Caki2 (cell line): ENCODE measurements around the gene PTPRR. TPM values are rescaled to one million over a fixed set of nuclear protein-coding genes. Genes with fewer than 3 reads are reported as not detected.

Experiments used
- DNase-seq: peaks from one replicate; pipeline ENCODE4 v3.0.0-alpha.2; 2015; ENCODE audit warnings: low read depth
- in situ Hi-C: cut with HindIII; loops from 2 replicates; pipeline ENCODE4 v1.10.0; 2016; ENCODE audit warnings: low sequenced_read_pairs, low pct_unique_long_range_greater_than_20kb, mixed read lengths
- total RNA-seq: library from RNA; depleted of rRNA; stranded (reverse); fragments of >200 nt; shearing (Covaris generic); gene quantifications from 2 replicates; pipeline ENCODE4 v1.2.3, GENCODE V29; 2014; ENCODE audit warnings: low replicate concordance

Gene PTPRR
- total RNA-seq, 1 experiment from 2014 or later: 22.3 TPM

GRCh38 chr12:70774055-70774454 is 146.5 kb downstream of the PTPRR start:
- DNase-seq: peak; percentile 70
- in situ Hi-C loops: no loop called here

DNA sequence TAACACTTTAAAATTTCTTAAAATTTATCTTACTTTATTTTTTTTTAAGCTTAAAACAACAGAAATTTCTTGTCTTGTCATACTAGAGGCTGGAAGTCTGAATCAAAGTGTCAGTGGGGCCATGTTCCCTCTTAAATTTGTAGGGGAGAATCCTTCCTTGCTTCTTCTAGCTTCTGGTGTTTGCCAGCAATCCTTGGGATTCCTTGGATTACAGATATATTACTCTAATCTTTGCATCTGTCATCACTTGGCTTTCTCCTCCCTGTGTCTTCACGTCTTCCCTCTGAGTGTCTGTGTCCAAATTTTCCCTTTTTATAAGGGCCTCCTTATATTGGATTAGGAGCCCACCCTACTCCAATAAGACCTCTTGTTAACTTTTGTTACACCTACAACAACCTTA is 147.7 kb downstream of the PTPRR start:
- no peak for DNase-seq
- in situ Hi-C loops: no loop called here

DNA sequence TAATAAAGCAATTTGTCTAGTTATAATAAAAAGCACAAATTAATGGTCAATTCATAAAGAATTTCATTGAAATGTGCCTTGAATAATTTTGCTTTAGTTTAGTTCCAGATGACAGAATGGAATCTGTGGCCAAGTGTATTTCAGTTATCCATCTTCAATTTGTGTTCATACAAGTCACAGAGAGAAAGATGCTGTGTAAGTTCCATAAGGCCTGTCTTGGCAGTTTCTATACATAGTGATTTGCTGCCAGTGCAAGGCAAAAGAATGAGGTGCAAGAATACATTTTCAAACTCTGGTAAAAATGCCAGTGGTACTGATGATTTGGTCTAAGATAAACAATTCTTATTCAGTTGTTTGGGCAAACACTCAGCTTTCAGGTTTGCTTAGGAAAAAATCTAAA is 149.0 kb downstream of the PTPRR start:
- DNase-seq: no peak
- in situ Hi-C loops: no loop called here

DNA sequence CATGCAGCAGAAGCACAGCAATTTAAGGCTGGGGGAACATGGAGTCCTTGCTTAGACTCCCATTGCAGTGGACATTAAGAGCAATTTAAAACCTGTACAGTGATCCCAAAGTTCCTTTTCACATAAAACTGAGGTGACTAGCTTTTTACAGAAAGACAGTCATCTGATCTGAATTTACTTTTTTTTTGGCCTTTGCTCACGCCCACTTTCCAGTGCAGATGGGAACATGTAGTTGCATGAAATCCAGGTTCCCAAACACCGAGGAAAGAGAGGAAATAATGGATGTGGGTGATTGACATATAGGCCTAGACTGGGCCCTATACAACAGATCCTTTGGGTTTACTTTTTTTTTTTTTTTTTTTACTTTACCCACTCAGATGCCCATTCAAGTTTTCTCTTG is 156.9 kb downstream of the PTPRR start:
- DNase-seq: no peak
- in situ Hi-C loops: no loop called here

- in situ Hi-C loops: no loop called here
- DNase-seq: no peak
Observed at GRCh38 chr12:70762000-70762399, 158.5 kb downstream of the PTPRR start.

- in situ Hi-C loops: no loop called here
Observed at GRCh38 chr12:70759161-70759918, 161.2 kb downstream of the PTPRR start.

GRCh38 chr12:70758494-70758845 is 162.1 kb downstream of the PTPRR start:
- in situ Hi-C loops: no loop called here
- DNase-seq: peak; percentile 18

More at GRCh38 chr12:70759161-70759918, 161.2 kb downstream of the PTPRR start:
- peak; percentile 98 for DNase-seq

GRCh38 chr12:70757830-70758493 is 162.6 kb downstream of the PTPRR start:
- in situ Hi-C loops: no loop called here
- no peak for DNase-seq

DNA sequence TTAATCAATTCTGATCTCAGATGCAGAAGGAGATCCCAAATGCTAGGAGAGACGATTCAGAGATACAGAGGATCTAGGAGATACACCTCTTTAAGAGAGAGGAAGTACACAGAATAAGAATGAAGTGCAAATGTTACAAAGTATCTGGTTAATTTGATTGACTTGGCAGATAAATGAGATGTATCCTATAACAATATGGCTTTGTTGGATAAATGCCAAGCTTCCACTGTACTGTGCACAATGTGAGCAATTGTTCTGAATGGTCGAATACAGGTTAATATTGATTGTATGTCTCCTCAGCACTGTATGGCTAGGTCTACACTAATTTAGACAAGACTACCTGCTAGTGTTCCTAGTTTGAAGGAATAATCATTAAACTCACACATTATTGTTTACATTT is 163.7 kb downstream of the PTPRR start:
- no peak for DNase-seq
- in situ Hi-C loops: no loop called here

DNA sequence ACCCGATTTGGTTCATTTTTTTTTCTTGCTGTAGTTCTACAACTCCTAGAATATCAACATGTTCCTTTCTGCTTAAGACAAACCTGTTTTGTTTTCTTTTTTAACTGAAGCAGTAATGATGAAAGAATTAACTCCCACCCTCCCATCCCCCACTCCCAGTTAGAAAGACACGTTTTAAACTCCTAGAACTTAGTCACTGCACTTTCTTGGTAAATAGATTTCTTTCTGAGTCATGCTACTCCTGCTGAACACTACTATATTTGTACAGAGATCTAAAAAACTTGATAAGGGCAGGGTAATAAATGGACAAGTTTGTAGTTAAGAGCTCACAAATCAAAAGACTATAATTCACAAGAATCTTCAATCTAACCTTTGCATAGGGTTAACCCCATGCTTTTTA is 164.4 kb downstream of the PTPRR start:
- in situ Hi-C loops: no loop called here
- peak; percentile 81 for DNase-seq

DNA sequence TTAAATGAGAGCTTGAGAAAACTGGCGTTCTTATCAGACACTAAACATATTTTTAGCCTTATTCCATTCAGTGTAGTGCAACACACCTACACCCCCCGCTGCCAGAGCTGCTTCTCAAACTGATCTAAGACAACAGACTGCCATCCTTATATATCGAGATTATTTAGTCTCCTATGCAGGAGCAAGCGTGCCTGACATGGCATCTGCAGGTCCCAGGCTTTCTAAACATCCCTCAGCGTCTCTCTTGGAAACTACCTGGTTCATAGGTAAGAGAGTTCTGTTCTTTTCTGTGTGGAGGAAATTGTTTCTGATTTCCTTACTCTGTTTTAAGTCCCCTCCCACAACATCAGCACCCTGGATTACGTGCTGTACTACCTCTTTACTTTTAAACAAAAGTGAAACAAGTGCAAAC is 166.2 kb downstream of the PTPRR start:
- in situ Hi-C loops: no loop called here
- no peak for DNase-seq

DNA sequence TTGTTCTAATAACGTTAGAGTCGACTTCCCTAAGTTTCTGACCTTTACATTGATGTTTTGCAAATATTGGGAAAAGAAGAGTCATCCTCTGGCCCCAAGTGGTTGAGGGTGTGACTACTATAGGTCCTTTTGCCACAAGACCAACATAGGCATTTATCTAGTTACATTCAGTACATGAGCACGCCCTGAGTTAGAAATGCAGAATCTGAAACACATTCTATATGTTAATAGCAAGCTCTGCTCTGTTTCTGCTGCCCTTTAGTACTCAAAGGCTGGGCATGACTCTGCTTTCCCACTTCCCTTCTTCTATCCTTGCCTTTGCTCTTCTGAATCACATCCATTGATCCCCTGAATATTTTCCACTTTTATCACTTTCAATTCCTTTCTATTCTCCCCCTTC is 168.2 kb downstream of the PTPRR start:
- no peak for DNase-seq
- in situ Hi-C loops: no loop called here

DNA sequence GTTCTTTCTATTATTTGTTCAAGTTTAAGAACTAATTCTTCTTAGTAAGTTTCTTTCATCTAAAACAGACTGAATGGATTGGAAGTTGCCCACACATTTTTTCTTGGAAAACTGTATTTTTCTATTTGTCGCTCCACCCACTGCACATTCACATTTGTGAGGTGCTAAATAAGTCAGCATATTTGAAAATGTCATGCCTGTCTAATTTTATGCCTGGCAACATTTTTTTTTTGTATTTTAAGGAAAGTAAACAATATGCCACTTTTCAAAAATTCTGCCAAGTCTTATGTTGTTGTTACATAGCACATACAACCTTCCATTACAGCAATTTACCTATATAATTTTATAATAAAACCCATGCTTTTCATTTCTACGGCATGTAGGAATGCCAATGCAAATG is 170.6 kb downstream of the PTPRR start:
- no peak for DNase-seq
- in situ Hi-C loops: loop anchor here (25.0 kb wide), 1 partner anchor 262 kb away; no protein-coding TSS in a partner anchor

DNA sequence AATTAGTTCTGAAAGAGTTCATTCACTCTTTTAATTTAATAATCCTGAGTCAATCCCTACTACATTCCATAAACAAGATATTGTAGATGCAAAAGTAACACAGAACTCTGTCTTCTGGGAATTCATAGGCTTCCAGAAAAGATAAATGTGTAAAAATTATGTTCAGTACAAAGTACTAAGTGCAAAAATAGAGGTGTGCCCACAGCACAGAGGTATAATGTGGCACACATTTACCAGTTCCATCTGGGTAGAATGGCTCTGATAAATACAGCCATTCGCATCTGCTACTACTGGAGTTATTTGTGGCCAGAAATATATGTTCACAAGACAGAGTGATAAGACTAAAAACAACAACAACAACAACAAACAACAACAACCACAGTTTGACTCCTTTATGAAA is 171.7 kb downstream of the PTPRR start:
- in situ Hi-C loops: loop anchor here (25.0 kb wide), 1 partner anchor 263 kb away; no protein-coding TSS in a partner anchor
- no peak for DNase-seq

DNA sequence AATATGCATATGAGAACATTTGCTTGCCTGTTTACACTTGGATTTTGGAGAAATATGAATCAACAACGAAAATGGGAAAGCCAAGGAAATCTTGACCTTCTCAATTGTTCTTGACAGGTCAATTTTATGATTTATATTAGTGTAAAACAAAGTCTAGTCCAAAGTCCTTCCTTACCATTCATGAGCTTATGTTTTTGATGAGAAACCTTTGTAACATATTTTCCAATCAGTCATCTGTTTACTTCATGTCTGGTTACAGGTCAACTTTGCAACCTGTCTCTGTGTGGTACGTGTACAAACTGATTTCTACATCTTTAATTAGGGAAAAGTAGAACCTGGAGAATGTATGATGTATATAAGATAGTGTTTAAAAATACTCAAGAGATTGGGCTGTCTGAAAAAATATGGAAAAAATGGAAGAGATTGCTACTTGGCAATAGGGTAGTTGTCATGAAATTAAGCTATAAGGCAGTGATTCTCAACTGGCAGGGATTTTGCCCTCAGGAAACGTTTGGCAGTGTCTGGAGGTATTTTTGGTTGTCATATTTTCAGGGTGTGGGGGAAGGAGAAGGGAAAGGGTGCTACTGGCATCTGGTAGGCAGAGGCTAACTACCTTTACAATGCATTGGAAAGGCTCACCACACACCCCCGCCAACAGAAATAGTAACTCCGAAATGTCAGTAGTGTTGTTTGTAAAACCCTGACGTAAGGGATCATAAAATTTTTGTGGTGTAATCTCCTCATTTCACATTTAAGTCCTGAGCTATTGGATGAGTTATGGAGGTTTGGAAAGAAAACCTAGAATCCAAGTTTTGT is 172.9 kb downstream of the PTPRR start:
- no peak for DNase-seq
- in situ Hi-C loops: loop anchor here (25.0 kb wide), 1 partner anchor 265 kb away; no protein-coding TSS in a partner anchor

DNA sequence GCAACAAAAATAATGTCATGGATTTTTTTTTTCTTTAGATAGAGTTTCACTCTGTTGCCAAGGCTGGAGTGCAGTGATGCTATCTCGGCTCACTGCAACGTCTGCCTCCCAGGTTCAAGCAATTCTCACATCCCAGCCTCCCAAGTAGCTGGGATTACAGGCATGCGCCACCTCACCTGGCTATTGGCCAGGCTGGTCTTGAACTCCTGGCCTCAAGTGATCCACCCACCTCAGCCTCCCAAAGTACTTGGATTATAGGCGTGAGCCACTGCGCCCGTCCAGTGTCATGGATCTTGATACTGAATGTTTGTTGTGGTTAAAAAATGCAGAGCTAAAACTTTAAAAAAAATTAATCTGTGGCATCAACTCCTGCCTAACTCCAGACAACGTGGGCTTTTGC is 175.5 kb downstream of the PTPRR start:
- no peak for DNase-seq
- in situ Hi-C loops: loop anchor here (25.0 kb wide), 1 partner anchor 267 kb away; no protein-coding TSS in a partner anchor

GRCh38 chr12:70744178-70744577 is 176.4 kb downstream of the PTPRR start:
- peak; percentile 33 for DNase-seq
- in situ Hi-C loops: loop anchor here (25.0 kb wide), 1 partner anchor 268 kb away; no protein-coding TSS in a partner anchor

DNA sequence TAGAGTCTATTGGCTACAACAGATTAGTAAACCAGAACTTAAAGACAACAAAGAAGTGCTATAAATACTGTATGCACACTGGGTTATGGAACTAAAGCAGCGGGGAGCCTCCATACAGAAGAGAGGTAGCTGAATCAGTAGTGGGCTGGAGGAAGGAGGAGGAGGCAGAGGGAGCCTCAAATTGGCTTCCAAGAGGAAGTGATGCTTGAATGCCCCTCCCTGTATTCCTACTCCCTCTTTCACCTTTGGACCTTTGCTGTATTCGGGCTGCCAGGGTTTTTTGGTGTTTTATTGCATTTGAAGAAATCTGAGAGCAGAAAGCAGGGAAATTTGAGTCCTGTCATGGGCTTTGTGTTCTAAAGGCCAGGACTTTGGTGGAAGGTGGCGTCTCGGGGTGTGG is 179.3 kb downstream of the PTPRR start:
- in situ Hi-C loops: loop anchor here (25.0 kb wide), 1 partner anchor 271 kb away; no protein-coding TSS in a partner anchor
- no peak for DNase-seq

DNA sequence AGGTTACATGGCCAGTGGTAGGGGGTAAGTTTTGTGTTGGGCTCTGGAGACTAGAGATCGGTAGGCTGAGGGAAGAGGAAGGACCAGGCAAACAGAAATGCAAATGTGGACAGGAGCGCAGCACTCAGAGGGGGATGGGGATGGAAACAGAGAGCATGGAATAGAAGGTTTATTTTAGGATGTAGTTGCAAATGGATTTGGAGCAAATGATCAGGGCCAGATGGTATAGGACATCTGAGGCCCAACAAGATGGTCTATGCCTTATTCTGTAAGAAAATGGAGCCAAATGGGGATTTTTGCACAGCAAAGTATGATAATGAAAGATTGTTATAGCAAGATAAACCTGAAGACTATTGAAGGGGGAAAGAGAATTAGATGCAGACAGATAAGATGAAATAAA is 180.8 kb downstream of the PTPRR start:
- in situ Hi-C loops: loop anchor here (25.0 kb wide), 1 partner anchor 273 kb away; no protein-coding TSS in a partner anchor
- DNase-seq: no peak
